Mesodermal cell (in vitro differentiated cells): ENCODE measurements around the gene PLEKHA6.

Source experiments
- H3K27ac ChIP-seq: 2 replicates; pipeline ENCODE4 v1.7.0; 2013; ENCODE audit warnings: mild to moderate bottlenecking, low read depth, low read length, moderate library complexity; ENCODE audit not compliant: severe bottlenecking
- H3K36me3 ChIP-seq: 2 replicates; pipeline ENCODE4 v1.7.1; 2013; ENCODE audit warnings: mild to moderate bottlenecking, low read length, moderate library complexity; ENCODE audit not compliant: control insufficient read depth, insufficient read depth
- H3K4me1 ChIP-seq: one replicate; pipeline ENCODE4 v1.7.1; 2013; ENCODE audit warnings: mild to moderate bottlenecking, low read length; ENCODE audit not compliant: insufficient read depth, control insufficient read depth, poor library complexity, severe bottlenecking
- H3K4me3 ChIP-seq: 2 replicates; pipeline ENCODE4 v1.7.0; 2013; ENCODE audit warnings: low read length, control low read depth, mild to moderate bottlenecking; ENCODE audit not compliant: insufficient read depth, poor library complexity, severe bottlenecking; ENCODE audit errors: extremely low read depth
- H3K9me3 ChIP-seq: 2 replicates; pipeline ENCODE4 v1.7.1; 2013; ENCODE audit warnings: mild to moderate bottlenecking, low read length, moderate library complexity; ENCODE audit not compliant: control insufficient read depth
- WGBS, 2 experiments: methylation state at CpG; one replicate each; pipeline ENCODE4 v1.1.5; 2013; ENCODE audit warnings: missing lambda C conversion rate in 2 of 2; ENCODE audit not compliant: insufficient coverage in 2 of 2; 5-methylcytosine and 5-hydroxymethylcytosine counted together

Gene PLEKHA6

DNA sequence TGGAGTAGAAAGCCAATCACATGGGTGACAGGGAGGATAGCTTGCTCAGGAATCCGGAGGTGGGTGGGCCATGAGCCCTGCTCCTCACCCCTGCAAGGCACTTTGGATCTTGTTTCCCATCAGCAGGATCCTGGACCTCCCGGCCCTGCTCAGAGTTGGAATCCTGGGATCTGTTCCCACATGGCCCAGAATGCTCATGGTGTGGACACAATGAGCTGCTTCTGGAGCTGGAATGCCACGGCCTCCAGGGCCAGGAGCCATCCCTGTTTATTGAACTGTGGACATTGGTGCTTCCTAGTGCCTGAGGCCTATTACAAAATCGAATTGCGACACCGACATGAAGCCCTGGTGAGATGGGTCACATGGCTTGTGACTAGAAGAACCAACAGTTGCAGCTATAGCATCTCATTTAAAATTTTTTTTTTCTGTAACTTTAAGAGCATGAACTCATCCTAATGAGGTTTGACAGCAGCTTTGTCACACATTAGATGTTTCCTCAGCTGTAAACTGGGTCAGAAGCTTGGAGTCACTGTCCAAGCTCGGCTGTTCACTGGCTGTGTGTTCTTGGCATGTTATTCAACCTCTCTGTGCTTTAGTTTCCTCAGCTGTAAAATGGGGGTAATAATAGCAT, 105.6 kb downstream of the PLEKHA6 start:
- Histone ChIP-seq H3K4me1 (peaks cover 14% of the 10 kb centered on the region), H3K4me3 (no peak overlapping the region), H3K36me3 (peaks cover 18% of the 10 kb centered on the region), H3K27ac (no peak overlapping the region), H3K9me3 (no peaks in the 10 kb centered on the region)
- WGBS, 2 experiments, result 69 to 89% methylated on average over 4 to 7 of the region's 7 CpGs

- H3K27ac ChIP-seq, result no peak overlapping the region
- no peaks in the 10 kb centered on the region for H3K9me3 ChIP-seq
- no peak overlapping the region for H3K4me3 ChIP-seq
- 88 to 93% methylated on average over 3 to 5 of the region's 6 CpGs for WGBS, 2 experiments
- H3K36me3 ChIP-seq, result peaks cover 17% of the 10 kb centered on the region
- H3K4me1 ChIP-seq, result peaks cover 14% of the 10 kb centered on the region
Measured at GRCh38 chr1:204251926-204252689, 107.6 kb downstream of the PLEKHA6 start.

GRCh38 chr1:204251286-204251685, 108.4 kb downstream of the PLEKHA6 start:
- no peak overlapping the region for H3K27ac ChIP-seq
- H3K4me1 ChIP-seq, result peaks cover 14% of the 10 kb centered on the region
- H3K36me3 ChIP-seq, result peaks cover 20% of the 10 kb centered on the region
- 94 to 98% methylated on average over 6 of the region's 7 CpGs for WGBS, 2 experiments
- H3K9me3 ChIP-seq, result no peaks in the 10 kb centered on the region
- H3K4me3 ChIP-seq, result no peak overlapping the region

DNA sequence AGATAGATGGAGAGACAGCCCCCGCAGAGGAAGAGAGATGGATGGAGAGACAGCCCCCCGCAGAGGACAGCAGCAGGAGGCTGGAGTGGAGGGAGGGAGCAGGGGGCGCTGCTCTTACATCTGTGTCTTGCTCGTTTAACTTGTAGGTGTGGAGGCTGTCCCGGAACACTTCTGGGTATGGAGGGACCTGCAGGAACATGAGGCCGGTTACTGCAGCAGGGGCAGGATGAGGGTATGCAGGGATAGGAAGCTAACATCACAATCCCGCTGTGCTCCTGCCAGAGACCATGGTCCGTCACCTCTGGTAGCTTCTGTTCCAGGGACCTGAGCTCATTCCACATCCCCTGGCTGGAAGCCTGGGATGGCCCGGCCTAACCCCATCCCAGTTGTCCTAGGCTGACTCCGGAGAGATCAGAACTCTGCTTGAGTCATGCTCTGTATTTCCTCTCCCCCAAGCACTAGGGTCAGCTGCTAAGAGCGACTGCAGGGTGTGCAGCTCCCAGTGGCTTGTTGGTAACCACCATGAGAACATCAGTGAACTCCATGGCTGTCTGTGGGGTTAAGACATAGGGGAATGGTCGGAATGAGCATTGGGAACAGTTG, 109.2 kb downstream of the PLEKHA6 start:
- H3K4me1 ChIP-seq, result peaks cover 8% of the 10 kb centered on the region
- no peak overlapping the region for H3K27ac ChIP-seq
- H3K36me3 ChIP-seq, result peaks cover 24% of the 10 kb centered on the region
- H3K4me3 ChIP-seq, result no peak overlapping the region
- 82 to 91% methylated on average over 11 to 12 of the region's 12 CpGs for WGBS, 2 experiments
- no peaks in the 10 kb centered on the region for H3K9me3 ChIP-seq

- peaks cover 4% of the 10 kb centered on the region for H3K4me1 ChIP-seq
- 75 to 77% methylated on average over 4 to 7 of the region's 7 CpGs for WGBS, 2 experiments
- H3K27ac ChIP-seq, result no peak overlapping the region
- no peak overlapping the region for H3K4me3 ChIP-seq
- no peaks in the 10 kb centered on the region for H3K9me3 ChIP-seq
- peaks cover 28% of the 10 kb centered on the region for H3K36me3 ChIP-seq
Measured at GRCh38 chr1:204249736-204250427, 109.8 kb downstream of the PLEKHA6 start.

- Histone ChIP-seq H3K4me1 (peaks cover under 1% of the 10 kb centered on the region), H3K9me3 (no peaks in the 10 kb centered on the region), H3K27ac (no peak overlapping the region), H3K36me3 (peaks cover 26% of the 10 kb centered on the region), H3K4me3 (no peak overlapping the region)
- WGBS, 2 experiments, result 69% methylated on average over 2 of the region's 3 CpGs; no CpG with 5 or more reads in 1 of the 2 experiments
Measured at GRCh38 chr1:204248954-204249353, 110.8 kb downstream of the PLEKHA6 start.

DNA sequence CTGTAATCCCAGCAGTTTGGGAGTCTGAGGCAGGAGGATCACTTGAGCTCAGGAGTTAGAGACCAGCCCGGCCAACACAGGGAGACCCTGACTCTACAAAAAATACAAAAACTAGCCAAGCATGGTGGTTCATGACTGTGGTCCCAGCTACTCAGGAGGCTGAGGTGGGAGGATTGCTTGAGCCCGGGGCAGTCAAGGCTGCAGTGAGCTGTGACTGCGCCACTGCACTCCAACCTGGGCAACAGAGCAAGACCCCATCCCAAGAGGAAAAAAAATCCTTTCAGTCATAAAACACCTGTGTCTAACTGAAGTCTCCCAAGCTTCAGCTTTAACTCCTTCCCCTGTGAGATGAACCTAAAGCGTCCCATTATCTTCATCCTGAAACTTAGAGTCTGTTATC, 112.9 kb downstream of the PLEKHA6 start:
- WGBS, 2 experiments, result 89 to 93% methylated on average over 3 of the region's 4 CpGs
- H3K27ac ChIP-seq, result no peak overlapping the region
- no peaks in the 10 kb centered on the region for H3K4me1 ChIP-seq
- peaks cover 23% of the 10 kb centered on the region for H3K36me3 ChIP-seq
- H3K9me3 ChIP-seq, result no peaks in the 10 kb centered on the region
- no peak overlapping the region for H3K4me3 ChIP-seq

- Histone ChIP-seq H3K27ac (no peak overlapping the region), H3K4me1 (no peaks in the 10 kb centered on the region), H3K4me3 (no peak overlapping the region), H3K9me3 (no peaks in the 10 kb centered on the region), H3K36me3 (peaks cover 47% of the 10 kb centered on the region)
- 97 to 100% methylated on average over 3 to 7 of the region's 10 CpGs for WGBS, 2 experiments
Measured at GRCh38 chr1:204242920-204243319, 116.8 kb downstream of the PLEKHA6 start.

GRCh38 chr1:204241914-204242313, 117.8 kb downstream of the PLEKHA6 start:
- no peaks in the 10 kb centered on the region for H3K4me1 ChIP-seq
- no peaks in the 10 kb centered on the region for H3K9me3 ChIP-seq
- no peak overlapping the region for H3K4me3 ChIP-seq
- 98 to 100% methylated on average over 4 of the region's 5 CpGs for WGBS, 2 experiments
- no peak overlapping the region for H3K27ac ChIP-seq
- peaks cover 49% of the 10 kb centered on the region for H3K36me3 ChIP-seq

DNA sequence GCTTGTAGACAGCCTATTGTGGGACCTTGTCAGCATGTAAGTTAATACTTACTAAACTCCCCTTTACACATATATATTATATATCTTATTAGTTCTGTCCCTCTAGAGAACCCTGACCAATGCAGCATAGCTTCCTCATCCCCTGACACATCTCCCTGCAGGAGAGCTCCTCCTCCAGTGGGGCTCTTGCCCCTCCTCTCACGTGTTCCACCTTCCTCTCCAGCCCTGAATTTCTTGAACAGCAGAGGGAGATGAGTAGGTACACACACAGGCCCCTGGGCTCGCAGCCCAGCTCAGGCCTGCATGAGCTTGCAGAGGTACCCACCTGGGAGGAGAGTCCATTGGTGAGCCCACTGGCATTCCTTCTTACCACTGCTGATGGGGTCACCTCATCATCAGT, 118.7 kb downstream of the PLEKHA6 start:
- no peak overlapping the region for H3K4me3 ChIP-seq
- H3K9me3 ChIP-seq, result peaks cover 4% of the 10 kb centered on the region
- peaks cover 50% of the 10 kb centered on the region for H3K36me3 ChIP-seq
- H3K4me1 ChIP-seq, result no peaks in the 10 kb centered on the region
- 88% methylated on average over 2 of the region's 2 CpGs; no CpG with 5 or more reads in 1 of the 2 experiments for WGBS, 2 experiments
- no peak overlapping the region for H3K27ac ChIP-seq
